Stimulated activated CD4-positive, alpha-beta T cell treated with anti-CD3 and anti-CD28 coated beads, Interleukin-1b, Interleukin-23, amount 100 ng/mL, for 4 hours (primary cell): Measurements from ENCODE around the gene AUH.

Experiments used
- DNase-seq, 2 donors: peaks; one replicate each; pipeline ENCODE4 v3.0.0-alpha.2; 2020; ENCODE audit warnings: low read depth in 2 of 2

The AUH gene

GRCh38 chr9:91246846-91247245, 114.9 kb downstream of the AUH start:
- DNase-seq: no peak

- no peak for DNase-seq
These were observed 116.0 kb downstream of the AUH start for GRCh38 chr9:91245431-91246313.

- no peak for DNase-seq
These were observed 118.7 kb downstream of the AUH start for GRCh38 chr9:91243029-91243428.

GRCh38 chr9:91241909-91242308, 119.8 kb downstream of the AUH start:
- no peak for DNase-seq

GRCh38 chr9:91240596-91241165, 121.0 kb downstream of the AUH start:
- DNase-seq: no peak

- no peak for DNase-seq
These were observed 122.2 kb downstream of the AUH start for GRCh38 chr9:91239367-91240111.

GRCh38 chr9:91234523-91234922, 127.2 kb downstream of the AUH start:
- DNase-seq: no peak

- no peak for DNase-seq
These were observed 130.1 kb downstream of the AUH start for GRCh38 chr9:91231619-91232018.

- DNase-seq: no peak
These were observed 138.7 kb downstream of the AUH start for GRCh38 chr9:91223000-91223399.

- DNase-seq: no peak
These were observed 139.3 kb downstream of the AUH start for GRCh38 chr9:91222457-91222856.

- no peak for DNase-seq
These were observed 140.4 kb downstream of the AUH start for GRCh38 chr9:91221332-91221731.

GRCh38 chr9:91220491-91221135, 141.1 kb downstream of the AUH start:
- no peak for DNase-seq

- DNase-seq: no peak
These were observed 141.7 kb downstream of the AUH start for GRCh38 chr9:91220021-91220420.

- no peak for DNase-seq
These were observed 142.2 kb downstream of the AUH start for GRCh38 chr9:91219557-91219956.

GRCh38 chr9:91217388-91217787, 144.3 kb downstream of the AUH start:
- no peak for DNase-seq

- DNase-seq: no peak
These were observed 146.9 kb downstream of the AUH start for GRCh38 chr9:91214867-91215266.

GRCh38 chr9:91214086-91214485, 147.6 kb downstream of the AUH start:
- DNase-seq: no peak

GRCh38 chr9:91212596-91213243, 149.0 kb downstream of the AUH start:
- no peak for DNase-seq

- DNase-seq: no peak
These were observed 149.8 kb downstream of the AUH start for GRCh38 chr9:91211919-91212318.

- no peak for DNase-seq
These were observed 150.3 kb downstream of the AUH start for GRCh38 chr9:91211414-91211813.

- DNase-seq: no peak
These were observed 151.4 kb downstream of the AUH start for GRCh38 chr9:91210318-91210717.

GRCh38 chr9:91208837-91209236, 152.9 kb downstream of the AUH start:
- no peak for DNase-seq
